Measurements from ENCODE around the gene ZNF345. TPM values are rescaled to one million over a fixed set of nuclear protein-coding genes. Genes with fewer than 3 reads are reported as not detected.

The ZNF345 gene
- total and polyA plus RNA-seq, 11 donors: 0.64 to 5.9 (median 3.1) TPM

DNA sequence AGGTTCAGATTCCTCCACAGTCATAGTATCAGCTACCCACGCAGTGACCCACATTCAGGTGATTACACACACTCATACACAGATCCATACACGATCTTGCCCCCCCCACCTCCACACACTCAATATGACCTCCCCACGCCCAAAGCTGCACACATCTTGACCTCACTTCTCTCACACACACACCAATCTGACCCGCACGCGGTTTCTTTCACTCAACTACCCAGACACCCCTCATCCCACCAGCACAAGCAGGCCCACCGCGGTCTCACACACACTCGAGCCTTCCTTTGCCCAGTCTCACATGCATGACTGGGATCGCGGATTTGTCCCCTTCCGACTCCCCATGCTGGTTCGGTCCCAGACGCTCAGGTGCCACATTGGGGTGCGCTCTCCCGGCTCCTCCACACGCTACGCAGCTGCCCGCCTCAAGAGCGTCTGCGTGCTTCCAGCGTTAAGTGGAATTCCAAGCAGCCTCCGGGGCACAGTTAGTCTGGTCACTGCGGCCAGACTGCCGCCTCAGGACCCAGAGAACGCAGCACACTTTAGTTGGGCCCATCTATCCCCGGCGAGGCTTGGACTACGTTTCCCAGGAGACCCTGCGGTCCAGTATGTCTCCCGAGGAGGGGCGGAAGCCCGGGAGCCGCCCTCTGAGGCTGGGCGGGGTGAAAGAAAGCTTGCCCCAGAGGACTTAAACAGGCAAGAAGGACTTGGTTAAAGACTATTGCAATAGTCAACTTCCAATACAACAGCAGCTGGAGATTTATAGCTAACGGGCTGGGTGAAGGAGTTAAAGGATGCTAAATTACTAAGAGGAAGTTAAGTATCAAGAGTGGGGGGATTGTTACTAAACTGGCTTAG, 746 bp upstream of the ZNF345 start:
- Histone ChIP-seq H3K9me3 (peaks cover 0 to 26% (median 0%) of the 10 kb centered on the region in 12 donors), H3K4me1 (peaks cover 0 to 33% (median 17%) of the 10 kb centered on the region in 12 donors), H3K4me3 (peak overlapping the region; percentile 47 to 91 (median 76)), H3K27me3 (no peaks in the 10 kb centered on the region), H3K36me3 (peaks cover 0 to 30% (median 6%) of the 10 kb centered on the region in 9 donors), H3K27ac (peak overlapping the region; percentile 60 to 96 (median 90))
- TF ChIP-seq POLR2A (IDR thresholded peaks at IDR 0.05): peak in 1 of 2 donors; percentile 48
- TF ChIP-seq, protein P1, sequence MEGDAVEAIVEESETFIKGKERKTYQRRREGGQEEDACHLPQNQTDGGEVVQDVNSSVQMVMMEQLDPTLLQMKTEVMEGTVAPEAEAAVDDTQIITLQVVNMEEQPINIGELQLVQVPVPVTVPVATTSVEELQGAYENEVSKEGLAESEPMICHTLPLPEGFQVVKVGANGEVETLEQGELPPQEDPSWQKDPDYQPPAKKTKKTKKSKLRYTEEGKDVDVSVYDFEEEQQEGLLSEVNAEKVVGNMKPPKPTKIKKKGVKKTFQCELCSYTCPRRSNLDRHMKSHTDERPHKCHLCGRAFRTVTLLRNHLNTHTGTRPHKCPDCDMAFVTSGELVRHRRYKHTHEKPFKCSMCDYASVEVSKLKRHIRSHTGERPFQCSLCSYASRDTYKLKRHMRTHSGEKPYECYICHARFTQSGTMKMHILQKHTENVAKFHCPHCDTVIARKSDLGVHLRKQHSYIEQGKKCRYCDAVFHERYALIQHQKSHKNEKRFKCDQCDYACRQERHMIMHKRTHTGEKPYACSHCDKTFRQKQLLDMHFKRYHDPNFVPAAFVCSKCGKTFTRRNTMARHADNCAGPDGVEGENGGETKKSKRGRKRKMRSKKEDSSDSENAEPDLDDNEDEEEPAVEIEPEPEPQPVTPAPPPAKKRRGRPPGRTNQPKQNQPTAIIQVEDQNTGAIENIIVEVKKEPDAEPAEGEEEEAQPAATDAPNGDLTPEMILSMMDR (IDR thresholded peaks at IDR 0.05): no peak
- ATAC-seq (peak; percentile 97 to 99 (median 98)), DNase-seq (peak; percentile 92 to 95 (median 93))
- WGBS, 4 donors: 0 to 1% (median 0%) methylated on average over 36 of the region's 36 CpGs
- intact Hi-C loops (cut with DNase I): loop anchor here in 7 of 10 donors (1.0 to 10.0 kb wide), 13 partner anchors 12 to 518 kb away; partner anchors contain the start of genes ZNF790 (in 4 of the 7), ZNF568 (in 2 of the 7), ZNF829 (in 2 of the 7) and ZNF850 (in 2 of the 7)

DNA sequence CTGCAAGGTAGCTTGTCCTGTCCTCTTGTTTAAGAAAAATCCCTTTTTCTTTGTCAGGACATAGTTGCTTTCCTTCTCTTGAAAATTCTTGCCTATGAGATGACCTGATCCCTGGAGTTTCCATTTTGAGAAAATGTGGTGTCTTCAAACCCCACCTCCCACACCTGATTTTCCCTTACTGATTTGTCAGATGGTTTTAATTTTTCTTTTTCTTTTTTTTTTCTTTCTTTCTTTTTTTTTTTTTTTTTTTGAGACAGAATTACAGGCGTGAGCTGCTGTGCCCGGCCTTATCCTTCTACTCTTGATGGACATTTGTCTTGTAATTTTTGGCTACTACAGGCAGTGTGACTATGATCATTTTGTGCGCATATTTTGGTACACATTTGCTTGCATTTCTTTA, 1.2 kb downstream of the ZNF345 start:
- WGBS, 4 donors: 98 to 99% (median 99%) methylated on average over 3 of the region's 3 CpGs
- DNase-seq (no peak), ATAC-seq (no peak)
- intact Hi-C loops (cut with DNase I): loop anchor here in 5 of 10 donors (2.0 to 10.0 kb wide), 9 partner anchors 55 to 520 kb away; partner anchors contain the start of genes ZNF260 (in 1 of the 5), ZNF383 (in 1 of the 5), ZNF461 (in 1 of the 5) and ZNF567 (in 1 of the 5)
- H3K27me3 ChIP-seq: no peaks in the 10 kb centered on the region
- H3K4me3 ChIP-seq: peak overlapping the region in 7 of 12 donors; percentile 67 to 91 (median 74)
- H3K27ac ChIP-seq: no peak overlapping the region
- peaks cover 0 to 41% (median 19%) of the 10 kb centered on the region in 9 donors for H3K36me3 ChIP-seq
- peaks cover 0 to 26% (median 17%) of the 10 kb centered on the region in 12 donors for H3K4me1 ChIP-seq
- TF ChIP-seq POLR2A (IDR thresholded peaks at IDR 0.05): no peak
- TF ChIP-seq, protein P1 (IDR thresholded peaks at IDR 0.05): no peak
- peaks cover 0 to 36% (median 4%) of the 10 kb centered on the region in 12 donors for H3K9me3 ChIP-seq

DNA sequence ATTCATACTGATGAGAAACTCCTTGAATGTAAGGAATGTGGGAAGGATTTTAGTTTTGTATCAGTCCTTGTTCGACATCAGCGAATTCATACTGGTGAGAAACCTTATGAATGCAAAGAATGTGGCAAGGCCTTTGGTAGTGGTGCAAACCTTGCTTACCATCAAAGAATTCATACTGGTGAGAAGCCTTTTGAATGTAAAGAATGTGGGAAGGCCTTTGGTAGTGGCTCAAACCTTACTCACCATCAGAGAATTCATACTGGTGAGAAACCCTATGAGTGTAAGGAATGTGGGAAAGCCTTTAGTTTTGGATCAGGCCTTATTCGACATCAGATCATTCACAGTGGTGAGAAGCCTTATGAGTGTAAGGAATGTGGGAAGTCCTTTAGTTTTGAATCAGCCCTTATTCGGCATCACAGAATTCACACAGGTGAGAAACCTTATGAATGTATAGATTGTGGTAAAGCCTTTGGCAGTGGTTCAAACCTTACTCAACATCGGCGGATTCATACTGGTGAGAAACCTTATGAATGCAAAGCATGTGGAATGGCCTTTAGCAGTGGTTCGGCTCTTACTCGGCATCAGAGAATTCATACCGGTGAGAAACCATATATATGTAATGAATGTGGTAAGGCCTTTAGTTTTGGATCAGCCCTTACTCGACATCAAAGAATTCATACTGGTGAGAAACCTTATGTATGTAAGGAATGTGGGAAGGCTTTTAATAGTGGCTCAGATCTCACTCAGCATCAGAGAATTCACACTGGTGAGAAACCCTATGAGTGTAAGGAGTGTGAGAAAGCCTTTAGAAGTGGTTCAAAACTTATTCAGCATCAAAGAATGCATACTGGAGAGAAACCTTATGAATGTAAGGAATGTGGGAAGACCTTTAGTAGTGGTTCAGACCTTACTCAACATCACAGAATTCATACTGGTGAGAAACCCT, 26.6 kb downstream of the ZNF345 start:
- Histone ChIP-seq H3K27me3 (no peaks in the 10 kb centered on the region), H3K9me3 (peaks cover 12 to 100% (median 99%) of the 10 kb centered on the region in 12 donors), H3K4me3 (no peak overlapping the region), H3K27ac (no peak overlapping the region), H3K36me3 (peaks cover 21 to 86% (median 32%) of the 10 kb centered on the region in 9 donors), H3K4me1 (no peaks in the 10 kb centered on the region)
- DNase-seq (no peak), ATAC-seq (no peak)
- 97 to 98% (median 98%) methylated on average over 10 of the region's 10 CpGs for WGBS, 4 donors
- intact Hi-C loops (cut with DNase I): loop anchor here in 2 of 10 donors (10.0 kb wide), 3 partner anchors 122 to 688 kb away; no protein-coding TSS in a partner anchor
- TF ChIP-seq, protein P1 (IDR thresholded peaks at IDR 0.05): no peak
- no peak for TF ChIP-seq POLR2A (IDR thresholded peaks at IDR 0.05)
